GM19467 (cell line): ENCODE results near the gene CYP2A7.
"Not testable (repeated sequence)": the region's sequence is repeated elsewhere in the genome, so short reads cannot be mapped to it uniquely, and the experiment has no call there.

Source experiments
- ATAC-seq: cut with Tn5 transposase; IDR thresholded peaks from one replicate; pipeline ENCODE4 v1.9.1; 2021; ENCODE audit warnings: mild to moderate bottlenecking, moderate library complexity; ENCODE audit not compliant: unreplicated experiment

Gene CYP2A7

DNA sequence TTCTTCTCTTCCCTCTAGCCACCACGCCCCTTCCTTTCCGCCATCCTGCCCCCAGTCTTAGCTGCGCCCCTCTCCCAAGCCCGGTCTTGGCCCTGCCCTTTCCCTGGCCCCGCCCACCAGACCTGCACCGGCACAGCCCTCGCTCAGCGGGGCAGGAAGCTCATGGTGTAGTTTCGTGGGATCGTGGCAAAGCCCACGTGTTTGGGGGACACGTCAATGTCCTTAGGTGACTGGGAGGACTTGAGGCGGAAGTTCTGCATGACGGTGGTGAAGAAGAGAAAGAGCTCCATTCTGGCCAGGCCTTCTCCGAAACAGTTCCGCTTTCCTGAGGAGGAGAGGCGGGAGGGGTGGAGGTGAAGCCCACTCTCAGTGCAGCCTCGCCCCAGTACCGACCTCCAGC is 38.4 kb downstream of the CYP2A7 start:
- not testable (repeated sequence) for ATAC-seq

DNA sequence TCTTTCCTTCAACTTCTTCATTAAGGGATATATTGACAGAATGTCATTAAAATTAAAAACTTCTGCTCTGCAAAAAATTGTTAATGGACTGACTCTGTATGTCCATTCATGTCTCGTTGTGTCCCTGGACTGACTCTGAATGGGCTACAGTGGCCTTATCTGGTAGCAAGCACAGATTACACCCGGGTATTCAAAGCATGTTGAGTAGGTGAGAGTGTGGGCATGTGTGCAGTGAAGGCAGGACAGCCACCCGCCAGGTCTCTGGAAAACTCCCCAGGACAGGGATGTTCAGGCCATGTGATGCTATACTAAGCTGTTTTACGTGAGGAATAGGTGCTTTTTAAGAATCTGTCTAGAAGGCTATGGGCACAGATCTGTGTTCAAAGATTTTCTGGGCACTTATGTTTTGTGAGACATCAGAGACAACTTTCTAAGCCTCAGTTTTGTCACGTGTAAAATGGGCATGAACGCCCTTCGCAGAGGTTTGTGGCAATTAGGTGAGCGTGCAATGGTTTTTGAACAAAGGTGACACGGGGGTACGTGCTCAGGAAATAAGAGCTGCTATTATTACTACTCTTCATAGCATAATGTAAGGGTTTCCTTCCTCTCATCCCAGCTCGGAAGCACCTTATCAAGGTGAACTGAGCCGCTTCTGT is 38.9 kb downstream of the CYP2A7 start:
- ATAC-seq = not testable (repeated sequence)

DNA sequence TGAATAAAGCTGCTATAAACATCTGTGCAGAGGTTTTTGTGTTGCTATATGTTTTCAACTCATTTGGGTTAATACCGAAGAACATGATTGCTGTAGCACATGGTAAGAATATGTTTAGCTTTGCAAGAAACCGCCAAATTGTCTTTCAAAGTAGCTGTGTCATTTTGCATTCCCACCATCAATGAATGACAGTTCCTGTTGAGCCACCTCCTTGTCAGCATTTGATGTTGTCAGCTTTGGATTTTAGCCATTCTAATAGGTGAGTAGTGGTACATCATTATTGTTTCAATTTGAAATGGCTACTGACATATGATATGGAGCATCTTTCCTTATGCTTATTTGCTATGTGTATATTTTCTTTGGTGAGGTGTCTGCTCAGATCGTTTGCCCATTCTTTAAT is 40.0 kb downstream of the CYP2A7 start:
- ATAC-seq = not testable (repeated sequence)

DNA sequence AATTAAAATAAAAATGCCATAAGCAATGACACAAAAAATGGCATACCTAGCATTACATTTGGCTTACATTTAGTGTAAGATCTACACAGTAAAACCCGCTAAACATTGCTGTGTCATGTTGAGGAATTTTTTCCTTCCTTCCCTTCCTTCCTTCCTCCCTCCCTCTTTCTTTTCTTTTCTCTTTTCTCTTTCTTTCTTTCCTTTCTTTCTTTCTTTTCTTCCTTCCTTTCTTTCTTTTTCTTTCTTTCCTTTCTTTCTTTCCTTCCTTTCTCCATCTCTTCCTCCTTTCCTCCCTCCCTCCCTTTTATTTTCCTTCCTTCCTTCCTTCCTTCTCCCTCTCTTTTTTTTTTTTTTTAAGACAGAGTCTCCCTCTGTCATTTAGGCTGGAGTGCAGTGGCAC is 43.6 kb downstream of the CYP2A7 start:
- ATAC-seq = not testable (repeated sequence)

DNA sequence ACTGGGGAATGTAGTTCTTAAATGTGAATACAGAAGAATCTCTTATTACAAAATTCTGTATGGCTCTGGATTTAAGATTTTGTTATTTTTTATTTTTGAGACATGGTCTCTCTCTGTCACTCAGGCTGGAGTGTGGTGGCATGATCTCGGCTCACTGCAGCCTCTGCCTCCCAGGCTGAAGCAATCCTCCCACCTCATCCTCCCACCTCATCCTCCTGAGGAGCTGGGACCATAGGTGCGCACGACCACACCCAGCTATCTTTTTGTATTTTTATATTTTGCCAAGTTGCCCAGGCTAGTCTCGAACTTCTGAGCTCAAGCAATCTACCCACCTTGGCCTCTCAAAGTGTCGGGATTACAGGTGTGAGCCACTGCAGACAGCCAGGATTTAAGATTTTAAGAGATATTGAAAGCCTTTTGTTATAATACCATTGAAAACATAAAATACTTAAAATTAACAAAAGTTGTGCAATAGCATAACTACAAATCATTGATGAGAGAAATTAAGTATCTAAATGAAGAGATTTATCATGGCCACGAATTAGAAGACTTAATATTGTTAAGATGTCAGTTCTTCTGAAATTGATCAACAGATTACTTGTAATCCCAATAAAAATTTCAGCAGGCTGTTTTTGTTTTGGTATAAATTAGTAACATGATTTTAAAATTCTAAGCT is 45.1 kb downstream of the CYP2A7 start:
- ATAC-seq = no peak

DNA sequence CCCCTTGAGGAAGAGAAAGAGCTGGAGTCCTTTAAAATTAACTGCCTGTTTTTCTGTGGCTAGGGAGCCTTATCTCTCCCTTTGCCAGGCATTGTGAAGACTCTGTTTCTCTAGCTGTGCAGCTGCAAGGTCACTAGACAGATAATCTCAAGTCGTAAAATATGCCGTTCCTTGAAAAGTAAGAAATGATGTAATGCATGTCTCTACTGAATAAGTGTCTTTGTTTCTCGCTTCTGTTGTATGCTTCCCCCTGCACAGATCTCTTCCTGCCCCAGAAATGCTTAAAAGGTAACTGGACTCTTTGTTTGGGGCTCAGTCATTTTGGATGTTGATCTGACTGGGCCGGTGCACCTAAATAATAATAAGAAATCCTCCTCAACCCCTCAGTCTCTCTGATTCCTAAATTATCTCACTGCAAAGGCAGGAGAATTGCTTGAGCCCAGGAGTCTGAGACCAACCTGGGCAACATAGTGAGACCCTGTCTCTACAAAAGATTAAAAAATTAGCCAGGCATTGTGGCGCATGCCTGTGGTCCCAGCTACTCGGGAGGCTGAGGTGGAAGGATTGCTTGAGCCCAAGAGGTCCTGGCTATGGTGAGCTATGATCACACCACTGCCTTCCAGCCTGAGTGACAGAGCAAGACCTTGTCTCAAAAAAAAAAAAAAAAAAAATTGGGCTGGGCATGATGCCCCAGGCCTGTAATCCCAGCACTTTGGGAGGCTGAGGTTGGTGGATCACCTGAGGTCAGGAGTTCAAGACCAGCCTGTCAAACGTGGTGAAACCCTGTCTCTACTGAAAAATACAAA is 48.1 kb downstream of the CYP2A7 start:
- not testable (repeated sequence) for ATAC-seq

DNA sequence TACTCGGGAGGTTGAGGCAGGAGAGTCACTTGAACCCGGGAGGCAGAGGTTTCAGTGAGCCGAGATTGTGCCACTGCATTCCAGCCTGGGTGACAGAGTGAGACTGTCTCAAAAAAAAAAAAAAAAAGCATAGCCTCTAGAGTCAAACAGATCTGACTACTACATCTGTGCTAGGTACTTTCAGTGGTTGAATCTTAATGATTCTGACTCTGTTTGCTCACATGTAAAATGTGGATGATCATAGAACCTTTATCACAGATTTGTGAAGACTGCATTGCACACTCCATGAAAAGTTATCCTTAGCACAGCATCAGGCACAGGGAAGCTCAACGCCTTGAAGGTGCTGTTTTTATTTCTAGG is 49.6 kb downstream of the CYP2A7 start:
- ATAC-seq = not testable (repeated sequence)

DNA sequence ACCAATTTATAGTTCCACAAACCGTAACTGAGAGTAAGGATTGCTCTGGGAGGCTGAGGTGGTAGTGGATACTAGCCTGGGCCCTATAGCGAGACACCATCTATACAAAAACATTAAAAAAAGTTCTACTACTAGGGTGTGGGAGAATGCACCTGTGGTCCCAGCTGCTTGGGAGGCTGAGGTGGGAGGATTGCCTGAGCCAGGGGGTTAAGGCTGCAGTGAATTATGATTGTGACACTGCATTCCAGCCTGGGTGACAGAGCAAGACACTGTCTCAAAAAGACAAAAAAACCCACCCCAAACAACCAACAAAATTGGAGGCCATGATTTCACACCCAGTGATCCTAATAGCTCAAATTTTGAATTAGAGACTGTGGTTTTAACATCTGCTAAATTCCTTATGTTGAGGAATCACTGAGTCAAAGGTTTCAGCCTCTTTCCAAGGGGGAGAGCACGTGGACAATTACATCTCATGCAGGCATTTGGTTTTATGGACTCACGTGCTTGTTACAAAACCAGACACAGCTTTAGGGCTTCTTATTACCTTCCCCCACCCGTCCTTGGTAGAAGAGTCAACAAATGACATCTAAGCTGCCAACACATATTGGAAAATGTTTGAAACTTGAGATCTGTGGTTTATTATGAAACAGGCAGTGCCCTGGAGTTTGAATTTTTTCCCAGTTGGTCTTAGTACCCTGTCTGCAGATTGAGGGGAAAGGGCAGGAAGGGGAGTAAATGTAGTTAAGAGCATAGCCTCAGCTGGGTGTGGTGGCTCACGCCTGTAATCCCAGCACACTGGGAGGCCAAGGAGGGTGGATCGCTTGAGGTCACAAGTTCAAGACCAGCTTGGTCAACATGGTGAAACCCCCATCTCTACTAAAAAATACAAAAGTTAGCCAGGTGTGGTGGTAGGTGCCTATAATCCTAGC is 50.3 kb downstream of the CYP2A7 start:
- no peak for ATAC-seq

DNA sequence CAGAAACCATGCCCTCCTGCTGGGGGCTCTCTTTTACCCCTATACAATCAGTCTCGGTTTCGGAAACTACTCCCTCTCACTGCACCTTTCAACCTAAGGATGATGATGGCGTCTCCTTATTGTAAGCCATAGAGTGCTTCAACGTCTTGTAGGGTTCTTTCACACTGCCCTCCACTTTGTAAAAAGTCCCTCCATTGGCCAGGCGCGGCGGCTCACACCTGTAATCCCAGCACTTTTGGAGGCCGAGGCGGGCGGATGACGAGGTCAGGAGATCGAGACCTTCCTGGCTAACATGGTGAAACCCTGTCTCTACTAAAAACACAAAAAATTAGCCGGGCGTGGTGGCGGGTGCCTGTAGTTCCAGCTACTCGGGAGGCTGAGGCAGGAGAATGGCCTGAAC is 51.3 kb downstream of the CYP2A7 start:
- ATAC-seq = not testable (repeated sequence)

DNA sequence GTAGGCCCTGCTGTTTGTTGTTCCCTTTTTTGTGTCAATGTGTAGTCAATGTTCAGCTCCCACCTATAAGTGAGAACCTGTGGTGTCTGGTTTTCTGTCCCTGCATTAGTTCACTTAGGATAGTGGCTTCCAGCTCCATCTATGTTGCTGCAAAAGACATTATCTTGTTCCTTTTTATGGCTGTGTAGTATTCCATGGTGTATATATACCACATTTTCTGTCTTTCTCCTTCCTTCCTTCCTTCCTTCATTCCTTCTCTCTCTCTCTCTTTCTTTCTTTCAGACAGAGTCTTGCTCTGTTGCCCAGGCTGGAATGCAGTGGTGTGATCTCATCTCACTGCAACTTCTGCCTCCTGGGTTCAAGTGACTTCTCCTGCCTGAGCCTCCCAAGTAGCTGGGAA is 52.8 kb downstream of the CYP2A7 start:
- no peak for ATAC-seq

DNA sequence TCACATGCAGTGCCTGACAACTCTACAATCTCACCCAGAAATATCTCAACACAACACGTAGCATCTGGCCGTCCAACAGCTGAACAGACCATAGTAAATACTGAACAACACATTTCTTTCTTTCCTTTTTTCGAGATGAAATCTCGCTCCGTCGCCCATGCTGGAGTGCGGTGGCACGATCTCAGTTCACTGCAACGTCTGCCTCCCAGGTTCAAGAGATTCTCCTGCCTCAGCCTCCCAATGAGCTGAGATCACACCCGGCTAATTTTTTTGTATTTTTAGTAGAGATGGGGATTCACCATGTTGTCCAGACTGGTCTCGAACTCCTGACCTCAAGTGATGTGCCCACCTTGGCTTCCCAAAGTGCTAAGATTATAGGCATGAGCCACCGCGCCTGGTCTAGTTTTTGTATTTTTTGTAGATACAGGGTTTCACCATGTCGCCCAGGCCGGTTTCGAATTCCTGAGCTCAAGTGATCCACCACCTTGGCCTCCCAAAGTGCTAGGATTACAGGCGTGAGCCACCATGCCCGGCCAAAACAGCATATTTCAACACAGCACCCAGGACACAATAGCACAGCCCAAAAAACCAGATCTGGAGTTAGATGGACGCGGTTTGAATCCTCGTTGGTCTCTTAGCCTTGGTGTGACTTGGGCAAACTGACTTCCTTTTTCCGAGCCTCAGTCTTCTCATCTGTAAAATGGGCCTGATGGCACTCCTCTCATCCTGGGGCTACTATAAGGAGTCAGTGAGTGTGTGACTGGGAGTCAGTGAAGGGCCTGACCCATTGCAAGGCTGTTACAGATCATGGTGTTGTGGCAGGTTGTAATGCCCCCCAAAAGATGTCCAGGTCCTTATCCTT is 54.4 kb downstream of the CYP2A7 start:
- no peak for ATAC-seq

DNA sequence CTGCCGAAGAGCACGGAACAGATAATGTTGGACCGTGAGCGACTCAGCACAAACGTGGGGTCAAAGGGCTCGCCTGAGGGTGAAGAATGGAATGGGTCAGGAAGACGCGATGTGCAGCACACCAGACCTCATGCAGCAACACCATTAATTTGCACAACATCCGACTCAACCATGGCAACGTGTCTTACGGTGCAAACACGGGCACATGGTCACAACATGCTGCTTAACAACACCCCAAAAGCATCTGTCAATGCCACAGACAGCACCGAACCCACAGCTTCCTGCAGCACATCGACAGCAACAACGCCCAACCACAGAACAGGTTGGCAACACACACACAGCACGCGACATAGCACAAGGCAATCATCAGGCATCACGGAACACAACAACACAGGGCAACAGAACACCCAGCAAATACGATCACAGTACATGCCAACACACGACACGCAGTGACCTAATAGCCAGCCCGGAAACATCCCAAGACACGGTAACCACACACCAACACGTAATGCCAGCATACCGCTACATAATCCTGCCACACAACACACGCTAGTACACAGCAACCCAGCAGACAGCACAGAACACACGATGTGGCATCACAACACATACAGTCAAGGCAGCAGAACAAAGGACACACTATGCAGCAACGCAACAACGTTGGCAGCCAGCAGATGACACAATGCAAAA is 55.2 kb downstream of the CYP2A7 start:
- ATAC-seq = not testable (repeated sequence)

DNA sequence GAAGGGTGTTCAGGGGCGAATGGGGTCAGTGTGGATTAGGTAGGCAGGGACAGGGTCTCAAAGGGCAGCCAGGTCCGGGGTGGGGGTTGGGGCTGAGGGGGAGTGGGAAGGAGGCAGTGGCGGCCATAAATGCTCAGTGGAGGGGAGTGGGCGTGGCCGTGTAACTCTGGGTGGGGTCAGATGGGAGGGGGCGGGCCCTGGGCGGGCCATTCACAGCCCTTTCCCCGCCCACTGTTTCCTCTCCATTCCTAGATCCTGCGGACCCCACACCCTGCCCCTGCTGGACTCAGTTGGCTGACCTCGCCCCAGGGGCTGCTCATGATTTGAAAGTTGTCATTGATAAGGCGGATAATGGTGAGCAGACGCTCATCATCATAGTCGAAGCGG is 55.7 kb downstream of the CYP2A7 start:
- not testable (repeated sequence) for ATAC-seq

DNA sequence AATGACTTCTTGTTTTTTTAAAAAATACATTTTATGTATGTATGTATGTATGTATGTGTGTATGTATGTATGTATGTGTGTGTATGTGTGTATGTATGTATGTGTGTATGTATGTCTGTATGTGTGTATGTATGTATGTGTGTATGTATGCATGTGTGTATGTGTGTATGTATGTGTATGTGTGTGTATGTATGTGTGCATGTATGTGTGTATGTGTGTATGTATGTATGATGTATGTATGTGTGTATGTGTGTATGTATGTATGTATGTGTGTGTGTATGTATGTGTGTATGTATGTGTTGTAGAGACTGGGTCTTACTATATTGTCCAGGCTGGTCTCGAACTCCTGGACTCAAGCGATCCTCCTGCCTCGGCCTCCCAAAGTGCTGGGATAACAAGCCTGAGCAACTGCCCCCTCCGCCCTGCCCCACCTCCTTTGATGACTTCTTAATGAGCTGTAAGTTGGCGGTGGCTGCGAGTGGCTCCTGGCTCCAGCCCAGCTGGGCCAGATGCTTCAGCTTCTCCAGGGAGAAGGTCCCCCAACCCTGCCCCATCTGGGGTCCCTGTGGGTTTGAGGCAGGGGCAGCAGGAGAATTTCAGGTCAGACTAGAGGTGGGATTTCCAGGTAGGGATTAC is 56.5 kb downstream of the CYP2A7 start:
- ATAC-seq = not testable (repeated sequence)
